ENCODE results near the gene ORAI1.

DNA sequence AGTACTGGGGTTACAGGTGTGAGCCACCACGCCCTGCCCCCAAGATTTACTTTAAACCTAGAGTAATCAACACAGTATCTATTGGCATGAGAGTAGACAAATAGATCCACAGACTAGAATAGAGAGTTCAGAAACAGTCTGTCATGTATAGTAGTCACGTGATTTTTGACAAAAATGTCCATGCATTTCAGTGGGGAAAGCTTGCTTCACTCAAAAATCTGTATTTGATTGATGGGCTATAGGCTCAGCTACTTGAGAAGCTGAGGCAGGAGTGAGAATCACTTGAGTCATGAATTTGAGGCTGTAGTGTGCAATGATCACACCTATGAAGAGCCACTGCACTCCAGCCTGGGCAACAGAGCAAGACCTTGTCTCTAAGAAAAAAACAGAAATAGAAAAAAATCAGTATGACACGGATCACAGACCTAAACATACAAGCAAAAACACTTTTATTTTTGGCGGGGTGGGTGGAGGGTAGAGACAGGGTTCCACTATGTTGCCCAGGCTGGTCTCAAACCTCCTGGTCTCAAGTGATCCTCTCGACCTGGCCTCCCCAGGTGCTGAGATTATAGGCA is 7.6 kb upstream of the ORAI1 start:
- TF ChIP-seq, protein P1, sequence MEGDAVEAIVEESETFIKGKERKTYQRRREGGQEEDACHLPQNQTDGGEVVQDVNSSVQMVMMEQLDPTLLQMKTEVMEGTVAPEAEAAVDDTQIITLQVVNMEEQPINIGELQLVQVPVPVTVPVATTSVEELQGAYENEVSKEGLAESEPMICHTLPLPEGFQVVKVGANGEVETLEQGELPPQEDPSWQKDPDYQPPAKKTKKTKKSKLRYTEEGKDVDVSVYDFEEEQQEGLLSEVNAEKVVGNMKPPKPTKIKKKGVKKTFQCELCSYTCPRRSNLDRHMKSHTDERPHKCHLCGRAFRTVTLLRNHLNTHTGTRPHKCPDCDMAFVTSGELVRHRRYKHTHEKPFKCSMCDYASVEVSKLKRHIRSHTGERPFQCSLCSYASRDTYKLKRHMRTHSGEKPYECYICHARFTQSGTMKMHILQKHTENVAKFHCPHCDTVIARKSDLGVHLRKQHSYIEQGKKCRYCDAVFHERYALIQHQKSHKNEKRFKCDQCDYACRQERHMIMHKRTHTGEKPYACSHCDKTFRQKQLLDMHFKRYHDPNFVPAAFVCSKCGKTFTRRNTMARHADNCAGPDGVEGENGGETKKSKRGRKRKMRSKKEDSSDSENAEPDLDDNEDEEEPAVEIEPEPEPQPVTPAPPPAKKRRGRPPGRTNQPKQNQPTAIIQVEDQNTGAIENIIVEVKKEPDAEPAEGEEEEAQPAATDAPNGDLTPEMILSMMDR (IDR thresholded peaks at IDR 0.05), result no peak
- TF ChIP-seq POLR2A (IDR thresholded peaks at IDR 0.05), result no peak
